Type B pancreatic cell (in vitro differentiated cells): ENCODE data around the gene ZFPL1. TPM values are rescaled to one million over a fixed set of nuclear protein-coding genes. Genes with fewer than 3 reads are reported as not detected.

Experiments
- DNase-seq: peaks from one replicate; pipeline ENCODE4 v3.0.0; 2021; ENCODE audit warnings: mixed read lengths; ENCODE audit not compliant: unreplicated experiment; ENCODE audit errors: extremely low spot score
- H3K27ac Mint-ChIP-seq: 2 replicates; pipeline ENCODE4 v1.8.0; 2021; ENCODE audit warnings: mild to moderate bottlenecking, mixed read lengths
- H3K27me3 Mint-ChIP-seq: 2 replicates; pipeline ENCODE4 v1.8.0; 2021; ENCODE audit warnings: mixed read lengths
- H3K36me3 Mint-ChIP-seq: 2 replicates; pipeline ENCODE4 v1.8.0; 2021; ENCODE audit warnings: mixed read lengths
- H3K4me1 Mint-ChIP-seq: one replicate; pipeline ENCODE4 v1.8.0; 2021; ENCODE audit warnings: mixed read lengths; ENCODE audit not compliant: unreplicated experiment
- H3K4me3 Mint-ChIP-seq: 2 replicates; pipeline ENCODE4 v1.8.0; 2021; ENCODE audit warnings: mild to moderate bottlenecking, mixed read lengths
- H3K9me3 Mint-ChIP-seq: 2 replicates; pipeline ENCODE4 v1.8.0; 2021; ENCODE audit warnings: mixed read lengths
- total RNA-seq: library from RNA; stranded (reverse); gene quantifications from 2 replicates; pipeline ENCODE4 v1.2.1, GENCODE V29; 2021; ENCODE audit warnings: low replicate concordance
- TF ChIP-seq, protein P1 (sequence below): fragments of 200-600 bp; sonication (generic); conservative IDR thresholded peaks from 2 replicates; pipeline ENCODE4 v1.5.0; 2021; ENCODE audit warnings: antibody characterized with exemption, mild to moderate bottlenecking

Gene ZFPL1
- total RNA-seq, 1 donor from 2014 or later = 35.9 TPM

DNA sequence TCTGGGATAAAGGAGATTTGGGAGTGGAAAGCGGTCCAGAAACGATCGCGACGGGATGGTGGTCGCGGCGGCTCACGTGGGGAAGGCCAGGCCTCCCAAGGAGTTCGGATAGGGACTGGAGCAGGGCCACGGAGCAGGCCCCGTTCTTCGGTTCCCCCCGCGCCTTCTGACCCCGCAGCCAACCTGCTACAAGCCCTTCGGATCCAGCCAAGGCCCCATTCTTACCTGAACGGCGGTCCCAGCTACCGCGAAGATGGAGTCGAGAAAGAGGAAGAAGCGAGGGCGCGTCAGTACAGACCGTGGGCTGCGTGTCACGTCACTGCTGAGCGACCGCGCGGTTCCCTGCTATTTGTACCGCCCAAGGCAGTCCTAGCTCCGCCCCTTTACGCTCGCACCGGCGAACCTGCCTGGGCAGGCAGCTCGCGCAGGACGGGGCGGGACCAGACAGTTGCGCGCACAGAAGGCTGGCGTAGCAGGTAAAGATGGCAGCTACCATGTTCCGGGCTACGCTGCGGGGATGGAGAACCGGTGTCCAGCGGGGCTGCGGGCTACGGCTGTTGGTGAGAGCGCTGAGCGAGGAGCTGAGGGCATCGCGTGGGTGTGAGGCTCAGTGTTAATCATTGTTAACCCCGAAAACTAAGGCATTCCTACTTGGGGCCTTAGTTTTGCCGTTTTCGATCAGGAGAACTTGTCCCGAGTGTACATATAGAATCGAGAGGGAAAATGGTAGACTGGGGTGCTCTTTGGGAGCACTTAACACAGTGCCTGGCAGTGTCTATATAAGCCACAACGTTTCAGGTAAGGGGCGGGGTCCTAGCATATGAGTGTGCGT, 38.1 kb downstream of the ZFPL1 start, which contains the start of the genes FAU and MRPL49:
Gene FAU, minus strand, starts transcription at position 270 of the 832 bp plus-strand sequence. CDS start 321 bp downstream, outside the sequence.
Gene MRPL49, plus strand, starts transcription at position 457 of the 832 bp plus-strand sequence. Its CDS starts 26 bp downstream, at position 483.
- Mint-ChIP-seq H3K27ac (peak within 1 kb of the TSS; percentile 99), H3K4me1 (peaks cover 16% of the 10 kb centered on the region), H3K36me3 (peaks cover 21% of the 10 kb centered on the region), H3K4me3 (peak within 1 kb of the TSS; percentile 100), H3K27me3 (no peaks in the 10 kb centered on the region), H3K9me3 (no peaks in the 10 kb centered on the region)
- DNase-seq = peak; percentile 98
- TF ChIP-seq, protein P1, sequence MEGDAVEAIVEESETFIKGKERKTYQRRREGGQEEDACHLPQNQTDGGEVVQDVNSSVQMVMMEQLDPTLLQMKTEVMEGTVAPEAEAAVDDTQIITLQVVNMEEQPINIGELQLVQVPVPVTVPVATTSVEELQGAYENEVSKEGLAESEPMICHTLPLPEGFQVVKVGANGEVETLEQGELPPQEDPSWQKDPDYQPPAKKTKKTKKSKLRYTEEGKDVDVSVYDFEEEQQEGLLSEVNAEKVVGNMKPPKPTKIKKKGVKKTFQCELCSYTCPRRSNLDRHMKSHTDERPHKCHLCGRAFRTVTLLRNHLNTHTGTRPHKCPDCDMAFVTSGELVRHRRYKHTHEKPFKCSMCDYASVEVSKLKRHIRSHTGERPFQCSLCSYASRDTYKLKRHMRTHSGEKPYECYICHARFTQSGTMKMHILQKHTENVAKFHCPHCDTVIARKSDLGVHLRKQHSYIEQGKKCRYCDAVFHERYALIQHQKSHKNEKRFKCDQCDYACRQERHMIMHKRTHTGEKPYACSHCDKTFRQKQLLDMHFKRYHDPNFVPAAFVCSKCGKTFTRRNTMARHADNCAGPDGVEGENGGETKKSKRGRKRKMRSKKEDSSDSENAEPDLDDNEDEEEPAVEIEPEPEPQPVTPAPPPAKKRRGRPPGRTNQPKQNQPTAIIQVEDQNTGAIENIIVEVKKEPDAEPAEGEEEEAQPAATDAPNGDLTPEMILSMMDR = no peak

DNA sequence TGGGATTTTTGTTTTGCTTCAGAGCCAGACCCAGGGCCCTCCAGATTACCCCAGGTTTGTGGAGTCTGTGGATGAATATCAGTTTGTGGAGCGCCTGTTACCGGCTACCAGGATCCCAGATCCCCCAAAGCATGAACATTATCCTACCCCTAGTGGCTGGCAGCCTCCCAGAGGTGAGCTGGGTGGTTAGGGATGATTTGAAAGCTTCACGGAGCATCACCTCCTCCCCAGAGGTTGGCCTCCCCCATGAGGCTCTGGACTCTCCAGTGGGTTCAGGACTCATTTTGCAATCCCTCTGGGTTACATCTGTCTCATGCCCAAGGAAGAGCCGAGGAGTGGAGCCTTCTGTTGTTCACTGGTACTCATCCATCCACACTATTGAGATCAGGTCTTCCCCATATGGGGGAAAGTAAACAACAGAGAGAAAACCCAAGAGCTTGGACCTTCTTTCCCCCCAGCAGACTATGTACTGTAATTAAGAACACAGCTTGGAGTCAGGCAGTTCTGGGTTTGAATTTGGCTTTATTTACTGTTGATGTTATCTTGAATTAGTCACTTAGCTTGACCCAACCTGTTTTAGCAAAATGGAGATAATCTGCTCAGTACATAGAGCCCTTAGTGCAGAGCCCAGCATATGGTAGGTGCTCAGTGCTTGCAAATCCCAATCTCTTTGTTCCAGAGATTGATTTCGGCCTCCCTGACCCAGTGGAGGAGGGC, 40.6 kb downstream of the ZFPL1 start:
- H3K9me3 Mint-ChIP-seq = no peaks in the 10 kb centered on the region
- TF ChIP-seq, protein P1 = no peak
- peak overlapping the region; percentile 14 for H3K27ac Mint-ChIP-seq
- H3K27me3 Mint-ChIP-seq = no peaks in the 10 kb centered on the region
- H3K36me3 Mint-ChIP-seq = peaks cover 12% of the 10 kb centered on the region
- peaks cover 12% of the 10 kb centered on the region for H3K4me1 Mint-ChIP-seq
- H3K4me3 Mint-ChIP-seq = peak overlapping the region; percentile 49
- no peak for DNase-seq

DNA sequence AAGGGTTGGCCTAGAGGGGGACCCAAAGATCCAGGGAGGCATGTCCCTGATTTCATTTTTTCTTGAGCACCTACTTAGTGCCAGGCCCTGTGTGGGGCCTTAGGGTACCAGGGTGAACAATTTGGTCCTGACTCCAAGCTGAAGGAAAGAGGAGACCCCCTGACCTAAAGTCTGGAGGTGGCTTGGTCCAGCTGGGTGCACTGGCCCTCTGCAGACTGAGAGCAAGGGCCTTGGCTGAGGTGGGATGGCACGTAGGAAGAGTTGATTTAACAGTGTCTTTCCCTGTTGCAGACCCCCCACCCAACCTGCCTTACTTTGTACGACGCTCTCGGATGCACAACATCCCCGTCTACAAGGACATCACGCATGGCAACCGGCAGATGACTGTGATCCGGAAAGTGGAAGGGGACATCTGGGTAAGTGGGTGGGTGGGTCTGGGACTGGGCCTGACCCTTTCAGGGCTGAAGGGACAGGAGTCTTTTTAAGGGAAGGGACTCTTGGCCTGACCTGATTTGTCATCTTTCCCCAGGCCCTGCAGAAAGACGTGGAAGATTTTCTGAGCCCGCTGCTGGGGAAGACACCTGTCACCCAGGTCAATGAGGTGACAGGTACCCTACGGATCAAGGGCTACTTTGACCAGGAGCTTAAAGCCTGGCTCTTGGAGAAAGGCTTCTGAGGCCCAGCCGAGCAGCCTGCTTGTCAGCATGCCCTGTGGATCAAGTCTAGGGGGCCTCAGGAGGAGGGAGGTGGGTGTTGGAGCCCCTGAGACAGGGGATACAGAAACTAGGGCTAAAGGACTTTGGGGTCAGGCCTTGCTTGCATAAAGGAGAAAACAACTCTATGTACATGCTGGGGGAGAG, 41.4 kb downstream of the ZFPL1 start:
- Mint-ChIP-seq H3K27me3 (no peaks in the 10 kb centered on the region), H3K4me3 (no peak overlapping the region), H3K27ac (no peak overlapping the region), H3K36me3 (peaks cover 12% of the 10 kb centered on the region), H3K4me1 (peaks cover 12% of the 10 kb centered on the region), H3K9me3 (no peaks in the 10 kb centered on the region)
- TF ChIP-seq, protein P1 = no peak
- no peak for DNase-seq

DNA sequence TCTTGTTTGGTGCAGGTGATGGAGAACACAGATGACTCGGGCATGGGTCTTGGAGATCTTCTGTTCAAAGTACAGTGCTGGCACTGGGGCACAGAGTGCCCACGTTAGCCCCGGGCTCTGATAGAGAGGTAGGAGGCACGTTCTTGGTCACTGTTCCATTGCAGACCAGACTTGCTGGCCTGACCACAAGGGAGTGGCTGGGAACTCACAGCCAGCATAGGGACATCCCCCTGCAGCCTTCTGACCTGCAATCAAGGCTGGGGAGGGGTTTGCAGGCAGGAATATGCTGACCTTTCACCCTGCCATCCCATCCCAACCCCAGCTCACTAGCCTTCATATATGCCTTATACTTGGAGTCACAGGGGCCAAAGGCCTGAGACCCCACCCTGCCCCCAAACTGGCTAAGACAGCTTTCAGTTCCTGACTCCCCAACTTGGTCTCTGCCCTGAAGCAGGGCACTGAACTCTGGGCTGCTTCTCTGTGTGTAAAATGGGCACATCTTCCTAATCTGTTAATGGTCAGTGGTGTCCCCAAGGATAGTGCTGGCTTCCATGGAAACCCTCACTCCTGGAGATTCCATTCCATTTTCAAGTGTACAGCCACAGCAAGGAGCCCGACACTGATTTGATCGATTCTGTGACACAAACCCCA, 42.7 kb downstream of the ZFPL1 start:
- Mint-ChIP-seq H3K9me3 (no peaks in the 10 kb centered on the region), H3K4me3 (no peak overlapping the region), H3K4me1 (peaks cover 12% of the 10 kb centered on the region), H3K27me3 (no peaks in the 10 kb centered on the region), H3K36me3 (peaks cover 6% of the 10 kb centered on the region), H3K27ac (peak overlapping the region; percentile 21)
- TF ChIP-seq, protein P1 = no peak
- DNase-seq = no peak
